H1 (cell line): ENCODE data around the gene ADM. TPM values are rescaled to one million over a fixed set of nuclear protein-coding genes. Genes with fewer than 3 reads are reported as not detected.

Source experiments
- CTCF ChIA-PET: fragments of 300-600 bp; sonication (Branson Sonifier 250); formaldehyde crosslinking; loops from one replicate; lab custom pipeline; 2021; ENCODE audit not compliant: partially characterized antibody; lab: Charles Lee
- POLR2A ChIA-PET: fragments of 300-600 bp; sonication (Branson Sonifier 250); formaldehyde crosslinking; loops from one replicate; lab custom pipeline; 2021; ENCODE audit warnings: inconsistent platforms; ENCODE audit not compliant: partially characterized antibody; lab: Charles Lee
- DNase-seq, 2 experiments: peaks; one replicate each; pipeline versions ENCODE4 v3.0.0 to v3.0.0-alpha.2; 2010 to 2022; ENCODE audit warnings: low spot score in 2 of 2, low read depth in 1 of 2, mixed read lengths in 1 of 2
- FAIRE-seq: peaks from 2 replicates; lab custom pipeline; 2011; peaks lifted over from hg19 to GRCh38; lab: Jason Lieb, UNC
- H2AFZ ChIP-seq: 2 replicates; pipeline ENCODE4 v1.8.1; 2012; ENCODE audit warnings: low read length, inconsistent platforms
- H2AK5ac ChIP-seq: 2 replicates; pipeline ENCODE4 v1.6.1; 2013; ENCODE audit warnings: low read depth, low read length
- H2BK120ac ChIP-seq: replicated peaks from 2 replicates; pipeline ENCODE3; 2013; ENCODE audit warnings: low read depth, low read length, inconsistent platforms
- H2BK12ac ChIP-seq: 2 replicates; pipeline ENCODE4 v1.6.1; 2013; ENCODE audit warnings: low read depth, low read length
- H2BK15ac ChIP-seq: 2 replicates; pipeline ENCODE4 v1.6.1; 2013; ENCODE audit warnings: low read length
- H2BK20ac ChIP-seq: 2 replicates; pipeline ENCODE4 v1.6.1; 2013; ENCODE audit warnings: low read length
- H2BK5ac ChIP-seq: 2 replicates; pipeline ENCODE4 v1.6.1; 2013; ENCODE audit warnings: low read depth, low read length
- H3K14ac ChIP-seq: 2 replicates; pipeline ENCODE4 v1.6.1; 2013; ENCODE audit warnings: inconsistent platforms; ENCODE audit not compliant: insufficient read length
- H3K18ac ChIP-seq: 2 replicates; pipeline ENCODE4 v1.6.1; 2013; ENCODE audit warnings: low read length; ENCODE audit errors: extremely low read depth
- H3K23ac ChIP-seq: 2 replicates; pipeline ENCODE4 v1.6.1; 2013; ENCODE audit warnings: inconsistent platforms; ENCODE audit not compliant: insufficient read length
- H3K23me2 ChIP-seq: 2 replicates; pipeline ENCODE4 v1.6.1; 2013; ENCODE audit warnings: low read depth, low read length
- H3K27ac ChIP-seq: 2 replicates; pipeline ENCODE4 v1.6.1; 2011; ENCODE audit warnings: low read depth, low read length, inconsistent platforms
- H3K27me3 ChIP-seq, 4 experiments: replicated peaks in 1 of 4; 1 replicate in 1 of 4; 2 replicates in 3 of 4; pipeline versions ENCODE4 v1.6.1 to v1.8.1; 2011 to 2013; ENCODE audit warnings: low read length in 3 of 4, mild to moderate bottlenecking in 3 of 4, inconsistent platforms in 2 of 4, mixed read lengths in 2 of 4, moderate library complexity in 1 of 4; ENCODE audit not compliant: control insufficient read depth in 3 of 4, insufficient read depth in 3 of 4; ENCODE audit errors: extremely low read depth in 1 of 4
- H3K36me3 ChIP-seq, 4 experiments: 2 replicates each; pipeline versions ENCODE4 v1.6.1 to v1.8.1; 2011 to 2013; ENCODE audit warnings: mild to moderate bottlenecking in 4 of 4, low read length in 3 of 4, moderate library complexity in 2 of 4, control low read depth in 1 of 4, inconsistent platforms in 1 of 4; ENCODE audit not compliant: insufficient read depth in 4 of 4, control insufficient read depth in 2 of 4
- H3K4ac ChIP-seq: replicated peaks from 2 replicates; pipeline ENCODE3; 2013; ENCODE audit warnings: low read length, low read depth, mixed read lengths, inconsistent platforms; ENCODE audit not compliant: insufficient read length
- H3K4me1 ChIP-seq, 4 experiments: replicated peaks in 1 of 4; 1 replicate in 1 of 4; 2 replicates in 3 of 4; pipeline versions ENCODE4 v1.6.1 to v1.8.1; 2011 to 2013; ENCODE audit warnings: low read length in 3 of 4, inconsistent platforms in 2 of 4, mixed read lengths in 1 of 4; ENCODE audit not compliant: insufficient read depth in 4 of 4, control insufficient read depth in 3 of 4
- H3K4me2 ChIP-seq, 2 experiments: 2 replicates each; pipeline versions ENCODE4 v1.6.1 to v1.8.1; 2011 to 2013; ENCODE audit warnings: low read depth in 2 of 2, low read length in 2 of 2, control low read depth in 1 of 2, inconsistent platforms in 1 of 2, mild to moderate bottlenecking in 1 of 2; ENCODE audit not compliant: insufficient read depth in 1 of 2
- H3K4me3 ChIP-seq, 4 experiments: fragments of 200-600, 300-600 bp in 1 of 4; sonication (generic), shearing (Covaris generic), sonication (Bioruptor Twin) in 1 of 4; 2 replicates each; pipeline versions ENCODE4 v1.5.1 to v1.8.1; 2011 to 2016; ENCODE audit warnings: low read length in 4 of 4, low read depth in 3 of 4, control low read depth in 2 of 4, inconsistent platforms in 2 of 4, mild to moderate bottlenecking in 2 of 4, mixed read lengths in 1 of 4, moderate library complexity in 1 of 4; ENCODE audit not compliant: insufficient read depth in 2 of 4; ENCODE audit errors: extremely low read depth in 1 of 4
- H3K56ac ChIP-seq: replicated peaks from 2 replicates; pipeline ENCODE3; 2013; ENCODE audit warnings: low read depth, mild to moderate bottlenecking, mixed read lengths, low read length, inconsistent platforms; ENCODE audit not compliant: insufficient read length
- H3K79me1 ChIP-seq: 2 replicates; pipeline ENCODE4 v1.6.1; 2013; ENCODE audit warnings: low read depth, low read length, control low read depth
- H3K79me2 ChIP-seq, 2 experiments: 2 replicates each; pipeline versions ENCODE4 v1.6.1 to v1.8.1; 2012 to 2013; ENCODE audit warnings: low read length in 2 of 2, mild to moderate bottlenecking in 2 of 2, inconsistent platforms in 1 of 2; ENCODE audit not compliant: insufficient read depth in 2 of 2, control insufficient read depth in 1 of 2
- H3K9ac ChIP-seq, 4 experiments: replicated peaks in 1 of 4; 1 replicate in 1 of 4; 2 replicates in 3 of 4; pipeline versions ENCODE4 v1.6.1 to v1.8.1; 2011 to 2013; ENCODE audit warnings: low read depth in 3 of 4, low read length in 3 of 4, control low read depth in 2 of 4, mild to moderate bottlenecking in 2 of 4, moderate library complexity in 2 of 4, inconsistent platforms in 1 of 4; ENCODE audit errors: extremely low read depth in 1 of 4
- H3K9me3 ChIP-seq, 2 experiments: 2 replicates each; pipeline versions ENCODE4 v1.6.1 to v1.8.1; 2012 to 2013; ENCODE audit warnings: mild to moderate bottlenecking in 2 of 2, moderate library complexity in 2 of 2, control low read depth in 1 of 2, inconsistent platforms in 1 of 2, low read depth in 1 of 2, low read length in 1 of 2, mixed read lengths in 1 of 2; ENCODE audit not compliant: insufficient read depth in 2 of 2
- H4K20me1 ChIP-seq, 2 experiments: replicated peaks in 1 of 2; 2 replicates each; pipeline versions ENCODE3 to v1.8.1; 2011 to 2013; ENCODE audit warnings: inconsistent platforms in 2 of 2, low read length in 2 of 2, mild to moderate bottlenecking in 1 of 2; ENCODE audit not compliant: insufficient read depth in 2 of 2, control insufficient read depth in 1 of 2
- H4K5ac ChIP-seq: 2 replicates; pipeline ENCODE4 v1.6.1; 2013; ENCODE audit warnings: low read length, low read depth, mixed read lengths, inconsistent platforms; ENCODE audit not compliant: insufficient read length
- H4K8ac ChIP-seq: 2 replicates; pipeline ENCODE4 v1.8.0; 2013; ENCODE audit warnings: mild to moderate bottlenecking, moderate library complexity, low read length, inconsistent platforms; ENCODE audit not compliant: insufficient read depth; ENCODE audit errors: extremely low read depth
- H4K91ac ChIP-seq: replicated peaks from 2 replicates; pipeline ENCODE3; 2013; ENCODE audit warnings: low read length, mixed read lengths, inconsistent platforms; ENCODE audit not compliant: insufficient read length
- RNF2 ChIP-seq: fragments of 200-900, 300-1000 bp; sonication (generic); IDR thresholded peaks from 2 replicates; pipeline ENCODE4 v1.7.1; 2016; ENCODE audit warnings: borderline replicate concordance, low read depth, mild to moderate bottlenecking, antibody characterized with exemption, low read length; ENCODE audit not compliant: poor library complexity, severe bottlenecking; ENCODE audit errors: missing control alignments
- TEAD4 ChIP-seq: IDR thresholded peaks from 2 replicates; pipeline ENCODE4 v1.6.1; 2012; ENCODE audit warnings: low read depth, low read length, inconsistent platforms, mixed read lengths
- WGBS, 2 experiments: shearing (Covaris generic) in 1 of 2; methylation state at CpG; one replicate each; pipeline versions ENCODE4 v1.1.6 to v1.1.7; 2013 to 2015; ENCODE audit warnings: low lambda C conversion rate in 2 of 2, mixed read lengths in 2 of 2, inconsistent platforms in 1 of 2, low coverage in 1 of 2, missing lambda C conversion rate in 1 of 2; ENCODE audit not compliant: insufficient replicate concordance in 2 of 2, insufficient coverage in 1 of 2, insufficient read length in 1 of 2; ENCODE audit errors: extremely low coverage in 1 of 2, missing lambda C conversion rate in 1 of 2; 5-methylcytosine and 5-hydroxymethylcytosine counted together
- polyA plus RNA-seq, 7 experiments: library from polyadenylated mRNA; depleted of rRNA in 3 of 7; stranded (reverse) in 5 of 7; unstranded in 2 of 7; fragments of >200 nt in 5 of 7; fragments of 200-250 nt in 2 of 7; gene quantifications; 1 replicate in 5 of 7; 2 replicates in 1 of 7; 4 replicates in 1 of 7; pipeline versions ENCODE4 v1.2.1 to v1.2.3, GENCODE V29; 2011 to 2013; ENCODE audit warnings: missing spikeins in 2 of 7, mixed read lengths in 2 of 7
- total RNA-seq: library from RNA; stranded (reverse); fragmentation: NEBNext Ultra II Directional; extraction: Animal tissue kit (Norgen Biotek cat#: 25700); gene quantifications from 2 replicates; pipeline ENCODE4 v1.2.1, GENCODE V29; 2021

ADM gene
- total and polyA plus RNA-seq, 2 of the 8 experiments (the other 6 are each of a cell fraction or from before 2014, with no cell fraction given) = 94.1 to 95.6 TPM

GRCh38 chr11:10255388-10256125, 49.3 kb upstream of the ADM start:
- CTCF ChIA-PET = interaction anchor here (0.6 to 1.3 kb wide), 4 partner anchors 8 to 109 kb away, joined by 3 to 6 read pairs (median 3); partner anchors contain the start of gene ADM
- 79% methylated on average over 3 of the region's 3 CpGs; no CpG with 5 or more reads in 1 of the 2 experiments for WGBS, 2 experiments

More at GRCh38 chr11:10255388-10256125, 49.3 kb upstream of the ADM start:
- H2BK15ac ChIP-seq = no peak overlapping the region
- H2BK12ac ChIP-seq = no peak overlapping the region
- H3K9ac ChIP-seq = no peak overlapping the region
- H2AK5ac ChIP-seq = no peak overlapping the region
- H3K56ac ChIP-seq = no peak overlapping the region
- no peak for TF ChIP-seq TEAD4
- TF ChIP-seq RNF2 = no peak
- no peaks in the 10 kb centered on the region for H3K79me1 ChIP-seq
- H3K79me2 ChIP-seq = peaks cover 0 to 27% of the 10 kb centered on the region in 2 experiments; a peak in 2 of 4 replicates
- H3K27me3 ChIP-seq = no peaks in the 10 kb centered on the region
- no peaks in the 10 kb centered on the region; the same call in 1 of the 2 replicates for H3K23me2 ChIP-seq
- no peak overlapping the region for H4K8ac ChIP-seq
- H2BK5ac ChIP-seq = no peak overlapping the region
- no peaks in the 10 kb centered on the region for H3K36me3 ChIP-seq
- H2BK120ac ChIP-seq = no peak overlapping the region
- no peaks in the 10 kb centered on the region for H4K20me1 ChIP-seq
- no peak overlapping the region for H3K14ac ChIP-seq
- H3K4me3 ChIP-seq = no peak overlapping the region
- no peaks in the 10 kb centered on the region for H3K9me3 ChIP-seq
- peaks cover 0 to 4% (median 2%) of the 10 kb centered on the region in 4 experiments; a peak in 4 of 7 replicates for H3K4me1 ChIP-seq
- no peak for DNase-seq
- no peak overlapping the region for H3K27ac ChIP-seq
- H3K18ac ChIP-seq = no peak overlapping the region
- H2BK20ac ChIP-seq = no peak overlapping the region
- no peak overlapping the region for H3K23ac ChIP-seq
- H4K5ac ChIP-seq = no peak overlapping the region
- H3K4ac ChIP-seq = no peak overlapping the region
- H4K91ac ChIP-seq = no peak overlapping the region
- no peak overlapping the region for H2AFZ ChIP-seq
- H3K4me2 ChIP-seq = no peak overlapping the region
- POLR2A ChIA-PET = interaction anchor here (1.1 to 1.6 kb wide), 2 partner anchors 49 to 50 kb away, joined by 5 read pairs; partner anchors contain the start of gene ADM
- peak; percentile 24 for FAIRE-seq
